HCT116 (cell line): ENCODE results near the gene CCN5. TPM values are rescaled to one million over a fixed set of nuclear protein-coding genes. Genes with fewer than 3 reads are reported as not detected.

Source experiments
- ATAC-seq: fragments of 200-7000 bp; cut with Tn5 transposase; 2 replicates; pipeline ENCODE4 v1.9.1; 2020; ENCODE audit warnings: mild to moderate bottlenecking, moderate library complexity
- BruUV-seq: library from RNA; stranded (reverse); fragments of 400-500 nt; replicated peaks from 2 replicates; lab custom pipeline; 2021; lab: Mats Ljungman, UMichigan
- CTCF ChIA-PET: fragments of 300-600 bp; sonication (Branson Sonifier 250); formaldehyde crosslinking; loops from one replicate; lab custom pipeline; 2021; ENCODE audit warnings: antibody characterized with exemption; lab: Charles Lee
- POLR2A ChIA-PET: fragments of 300-600, 350-600 bp; sonication (Branson Sonifier 250); formaldehyde crosslinking; loops from one replicate; lab custom pipeline; 2021; ENCODE audit warnings: antibody characterized with exemption; lab: Charles Lee
- RAD21 ChIA-PET, 2 experiments: fragments of 300-600 bp; sonication (Branson Sonifier 250); formaldehyde crosslinking; loops; one replicate each; lab custom pipeline; 2023; ENCODE audit warnings: low total read pairs in 2 of 2; ENCODE audit not compliant: uncharacterized antibody in 2 of 2, unreplicated experiment in 2 of 2, low non-redundant PET in 1 of 2; lab: Charles Lee
- DNase-seq: peaks from one replicate; pipeline ENCODE4 v3.0.0-alpha.2; 2010; ENCODE audit warnings: low read depth, low spot score
- H2AFZ ChIP-seq: fragments of 200-600 bp; shearing (Covaris generic), sonication (generic); 2 replicates; pipeline ENCODE4 v1.6.1; 2017; ENCODE audit warnings: low read depth, mixed run types, mixed read lengths, antibody characterized with exemption, low read length; ENCODE audit not compliant: poor library complexity, severe bottlenecking
- H3K27ac ChIP-seq: 2 replicates; pipeline ENCODE4 v1.5.1; 2012; ENCODE audit warnings: low read depth, low read length
- H3K27me3 ChIP-seq: fragments of 200-600 bp; sonication (generic); 2 replicates; pipeline ENCODE4 v1.6.1; 2016; ENCODE audit warnings: mixed run types, low read length, mixed read lengths; ENCODE audit not compliant: insufficient read depth
- H3K36me3 ChIP-seq, 2 experiments: fragments of 200-500 bp in 1 of 2; fragments of 200-600 bp in 1 of 2; sonication (Bioruptor generic) in 1 of 2; sonication (generic) in 1 of 2; 2 replicates each; pipeline versions ENCODE4 v1.5.1 to v1.6.1; 2014 to 2016; ENCODE audit warnings: low read length in 2 of 2, inconsistent platforms in 1 of 2, mixed read lengths in 1 of 2, mixed run types in 1 of 2; ENCODE audit not compliant: insufficient read depth in 2 of 2, control insufficient read depth in 1 of 2
- H3K4me1 ChIP-seq, 2 experiments: fragments of 200-600 bp in 1 of 2; sonication (generic) in 1 of 2; 2 replicates each; pipeline versions ENCODE4 v1.5.1 to v1.6.1; 2012 to 2017; ENCODE audit warnings: low read length in 2 of 2, inconsistent platforms in 1 of 2, mild to moderate bottlenecking in 1 of 2, mixed read lengths in 1 of 2, mixed run types in 1 of 2, moderate library complexity in 1 of 2; ENCODE audit not compliant: insufficient read depth in 2 of 2, control insufficient read depth in 1 of 2
- H3K4me2 ChIP-seq: fragments of 200-600 bp; sonication (generic); 2 replicates; pipeline ENCODE4 v1.6.1; 2017; ENCODE audit warnings: mixed run types, low read length, mixed read lengths
- H3K4me3 ChIP-seq, 2 experiments: fragments of 200-600 bp in 1 of 2; sonication (generic) in 1 of 2; replicated peaks in 1 of 2; 2 replicates each; pipeline ENCODE4 v1.5.1; 2011 to 2016; ENCODE audit warnings: low read length in 2 of 2, control low read depth in 1 of 2, low read depth in 1 of 2, mild to moderate bottlenecking in 1 of 2, mixed read lengths in 1 of 2, mixed run types in 1 of 2
- H3K79me2 ChIP-seq: fragments of 200-600 bp; sonication (generic); 2 replicates; pipeline ENCODE4 v1.6.1; 2017; ENCODE audit warnings: mild to moderate bottlenecking, mixed run types, low read length, moderate library complexity, mixed read lengths; ENCODE audit not compliant: insufficient read depth
- H3K9ac ChIP-seq: fragments of 200-600 bp; sonication (generic); 2 replicates; pipeline ENCODE4 v1.6.1; 2016; ENCODE audit warnings: low read length, mixed read lengths
- H3K9me2 ChIP-seq: fragments of 200-600 bp; sonication (generic), shearing (Covaris generic); 2 replicates; pipeline ENCODE4 v1.6.1; 2017; ENCODE audit warnings: mixed run types, mild to moderate bottlenecking, moderate library complexity; ENCODE audit not compliant: insufficient read depth
- H3K9me3 ChIP-seq, 2 experiments: fragments of 200-500 bp in 1 of 2; fragments of 200-600 bp in 1 of 2; sonication (Bioruptor generic) in 1 of 2; sonication (generic) in 1 of 2; 2 replicates each; pipeline ENCODE4 v1.6.1; 2014 to 2017; ENCODE audit warnings: low read length in 2 of 2, mixed read lengths in 2 of 2, inconsistent platforms in 1 of 2, low read depth in 1 of 2, mild to moderate bottlenecking in 1 of 2, mixed run types in 1 of 2, moderate library complexity in 1 of 2; ENCODE audit not compliant: control insufficient read depth in 1 of 2, insufficient read depth in 1 of 2
- H4K20me1 ChIP-seq: fragments of 200-600 bp; sonication (generic), shearing (Covaris generic); 2 replicates; pipeline ENCODE4 v1.6.1; 2017; ENCODE audit warnings: mixed run types, mild to moderate bottlenecking, moderate library complexity; ENCODE audit not compliant: insufficient read depth
- CEBPB ChIP-seq: IDR thresholded peaks from 2 replicates; pipeline ENCODE4 v1.6.1; 2012; ENCODE audit warnings: low read depth
- EGR1 ChIP-seq: IDR thresholded peaks from 2 replicates; pipeline ENCODE4 v1.6.1; 2012; ENCODE audit warnings: low read depth
- FOSL1 ChIP-seq: IDR thresholded peaks from 2 replicates; pipeline ENCODE4 v1.6.1; 2012; ENCODE audit warnings: low read depth
- JUND ChIP-seq: IDR thresholded peaks from 2 replicates; pipeline ENCODE4 v1.6.1; 2012
- POLR2AphosphoS5 ChIP-seq: IDR thresholded peaks from 2 replicates; pipeline ENCODE4 v1.6.1; 2011; ENCODE audit warnings: mild to moderate bottlenecking, low read depth, low read length, moderate library complexity
- RAD21 ChIP-seq: IDR thresholded peaks from 2 replicates; pipeline ENCODE4 v1.6.1; 2012; ENCODE audit warnings: low read depth, mild to moderate bottlenecking
- SIN3A ChIP-seq: IDR thresholded peaks from 2 replicates; pipeline ENCODE4 v1.6.1; 2012; ENCODE audit warnings: low read depth
- SP1 ChIP-seq: IDR thresholded peaks from 2 replicates; pipeline ENCODE4 v1.6.1; 2012; ENCODE audit warnings: low read depth
- ZFX ChIP-seq: fragments of 450-650 bp; IDR thresholded peaks from 2 replicates; pipeline ENCODE4 v1.6.1; 2017
- intact Hi-C: fragments of 100-400 bp; cut with micrococcal nuclease; formaldehyde crosslinking; loops from 2 replicates; pipeline ENCODE4 v1.10.0; 2022
- total RNA-seq: library from RNA; stranded (reverse); gene quantifications from one replicate; pipeline ENCODE4 v1.2.1, GENCODE V29; 2021; ENCODE audit not compliant: unreplicated experiment
- TF ChIP-seq, protein P1 (sequence below), 3 experiments: fragments of 200-600 bp in 1 of 3; sonication (generic) in 1 of 3; IDR thresholded peaks in 2 of 3; conservative IDR thresholded peaks in 1 of 3; 2 replicates each; pipeline ENCODE4 v1.5.1; 2012 to 2017; ENCODE audit warnings: low read depth in 2 of 3, low read length in 2 of 3, antibody characterized with exemption in 1 of 3, borderline replicate concordance in 1 of 3, control low read depth in 1 of 3, mild to moderate bottlenecking in 1 of 3, mixed read lengths in 1 of 3, mixed run types in 1 of 3, moderate library complexity in 1 of 3; ENCODE audit not compliant: insufficient read depth in 1 of 3
- TF ChIP-seq, protein P2 (sequence below): IDR thresholded peaks from 2 replicates; pipeline ENCODE4 v1.6.1; 2012; ENCODE audit warnings: low read depth

Gene CCN5
- total RNA-seq, 1 experiment from 2014 or later = 0.20 TPM

DNA sequence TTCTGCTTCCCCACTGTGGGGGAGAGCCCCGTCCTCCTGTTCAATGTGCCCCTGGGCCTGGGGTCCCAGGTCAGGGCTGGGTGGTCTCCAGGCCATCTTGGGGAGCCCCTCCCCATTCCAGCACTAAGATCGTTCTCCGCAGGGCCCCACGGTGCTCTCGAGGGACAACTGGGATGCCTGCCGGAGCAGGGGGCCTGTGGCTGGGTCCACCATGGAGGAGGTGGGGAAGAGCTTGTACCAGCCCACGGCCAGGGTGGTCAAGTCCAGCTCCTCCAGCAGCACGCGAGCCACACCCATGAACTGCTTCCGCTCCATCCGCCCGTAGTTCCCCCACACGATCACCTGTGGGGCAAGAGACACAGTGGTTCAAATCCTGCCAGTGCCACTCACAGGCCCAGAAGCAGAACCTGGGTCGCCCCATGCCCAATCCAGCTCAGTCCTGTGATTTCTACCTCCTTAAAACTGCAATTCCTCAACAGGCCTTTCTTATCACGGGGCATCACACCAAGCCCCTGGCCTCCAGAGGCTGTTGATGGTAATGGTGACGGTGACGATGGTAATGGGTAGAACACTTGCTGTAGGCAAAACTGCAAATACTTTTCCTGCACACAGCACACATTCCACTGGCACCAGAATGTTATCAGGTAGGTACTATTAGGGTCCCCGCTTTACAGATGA lies 41.0 kb downstream of the CCN5 start:
- ATAC-seq = peak; percentile 38; the same call in 1 of the 2 replicates
- Histone ChIP-seq H3K4me3 (no peak overlapping the region), H3K79me2 (no peaks in the 10 kb centered on the region), H2AFZ (no peak overlapping the region), H3K9me3 (no peaks in the 10 kb centered on the region), H3K9ac (no peak overlapping the region), H4K20me1 (no peaks in the 10 kb centered on the region), H3K36me3 (no peaks in the 10 kb centered on the region), H3K27ac (no peak overlapping the region), H3K9me2 (no peaks in the 10 kb centered on the region), H3K27me3 (peaks cover 16% of the 10 kb centered on the region; the same call in 1 of the 2 replicates), H3K4me2 (no peak overlapping the region), H3K4me1 (no peaks in the 10 kb centered on the region)
- no TSS peak for BruUV-seq
- no peak for DNase-seq
- TF ChIP-seq POLR2AphosphoS5 = no peak
- no peak for TF ChIP-seq SIN3A
- TF ChIP-seq RAD21 = no peak
- TF ChIP-seq, protein P1, sequence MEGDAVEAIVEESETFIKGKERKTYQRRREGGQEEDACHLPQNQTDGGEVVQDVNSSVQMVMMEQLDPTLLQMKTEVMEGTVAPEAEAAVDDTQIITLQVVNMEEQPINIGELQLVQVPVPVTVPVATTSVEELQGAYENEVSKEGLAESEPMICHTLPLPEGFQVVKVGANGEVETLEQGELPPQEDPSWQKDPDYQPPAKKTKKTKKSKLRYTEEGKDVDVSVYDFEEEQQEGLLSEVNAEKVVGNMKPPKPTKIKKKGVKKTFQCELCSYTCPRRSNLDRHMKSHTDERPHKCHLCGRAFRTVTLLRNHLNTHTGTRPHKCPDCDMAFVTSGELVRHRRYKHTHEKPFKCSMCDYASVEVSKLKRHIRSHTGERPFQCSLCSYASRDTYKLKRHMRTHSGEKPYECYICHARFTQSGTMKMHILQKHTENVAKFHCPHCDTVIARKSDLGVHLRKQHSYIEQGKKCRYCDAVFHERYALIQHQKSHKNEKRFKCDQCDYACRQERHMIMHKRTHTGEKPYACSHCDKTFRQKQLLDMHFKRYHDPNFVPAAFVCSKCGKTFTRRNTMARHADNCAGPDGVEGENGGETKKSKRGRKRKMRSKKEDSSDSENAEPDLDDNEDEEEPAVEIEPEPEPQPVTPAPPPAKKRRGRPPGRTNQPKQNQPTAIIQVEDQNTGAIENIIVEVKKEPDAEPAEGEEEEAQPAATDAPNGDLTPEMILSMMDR (IDR thresholded peaks at IDR 0.05 in 2 of 3, conservative IDR thresholded peaks at IDR 0.05 in 1 of 3; ENCODE audit: borderline replicate concordance in 1 of 3, insufficient read depth in 1 of 3, low read depth in 2 of 3, low read length in 2 of 3) = 0 out of 6 replicates have a peak, but pooled peaks of 1 of the 3 experiments have one; percentile 7
- POLR2A ChIA-PET = no interaction called here
- RAD21 ChIA-PET = no interaction called here
- intact Hi-C loops = no loop called here
- CTCF ChIA-PET = interaction anchor here (0.6 to 1.4 kb wide), 3 partner anchors 8 to 29 kb away, joined by 3 read pairs; no protein-coding TSS in a partner anchor

DNA sequence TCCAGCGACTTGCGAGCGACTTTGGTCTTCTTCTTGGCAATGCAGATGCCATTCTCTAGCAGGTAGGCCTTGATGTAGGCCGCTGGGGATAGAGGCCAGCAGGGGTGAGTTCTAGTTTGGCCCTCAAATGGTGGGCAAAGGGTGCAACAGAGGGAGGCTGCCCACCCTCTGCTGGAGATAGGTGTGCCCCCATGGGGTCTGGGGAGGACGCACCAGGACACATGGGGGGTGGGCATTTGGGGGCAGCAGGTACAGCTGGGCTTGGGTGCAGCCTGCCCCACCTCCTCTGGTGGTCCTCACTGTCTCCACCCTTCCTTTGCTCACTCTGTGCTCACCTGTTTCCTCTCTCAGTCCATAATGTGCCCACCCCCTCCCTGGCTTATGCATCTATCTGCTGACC lies 41.8 kb downstream of the CCN5 start:
- RAD21 ChIA-PET = no interaction called here
- intact Hi-C loops = no loop called here

More for the DNA sequence above, 41.8 kb downstream of the CCN5 start:
- ATAC-seq (no peak), DNase-seq (no peak)
- Histone ChIP-seq H3K27me3 (peaks cover 16% of the 10 kb centered on the region; the same call in 1 of the 2 replicates), H3K9ac (no peak overlapping the region), H4K20me1 (no peaks in the 10 kb centered on the region), H3K36me3 (no peaks in the 10 kb centered on the region), H3K79me2 (no peaks in the 10 kb centered on the region), H3K27ac (no peak overlapping the region), H3K4me3 (no peak overlapping the region), H3K4me1 (no peaks in the 10 kb centered on the region), H3K9me2 (no peaks in the 10 kb centered on the region), H3K9me3 (no peaks in the 10 kb centered on the region), H3K4me2 (no peak overlapping the region), H2AFZ (no peak overlapping the region)
- POLR2A ChIA-PET = no interaction called here
- CTCF ChIA-PET = interaction anchor here (1.4 kb wide), 1 partner anchor 9 kb away, joined by 3 read pairs; no protein-coding TSS in a partner anchor
- TF ChIP-seq EGR1 (no peak), FOSL1 (no peak), CEBPB (no peak), JUND (no peak), ZFX (no peak), SP1 (no peak)
- TF ChIP-seq, protein P1 (IDR thresholded peaks at IDR 0.05 in 2 of 3, conservative IDR thresholded peaks at IDR 0.05 in 1 of 3; ENCODE audit: borderline replicate concordance in 1 of 3, insufficient read depth in 1 of 3, low read depth in 2 of 3, low read length in 2 of 3) = no peak
- TF ChIP-seq, protein P2, sequence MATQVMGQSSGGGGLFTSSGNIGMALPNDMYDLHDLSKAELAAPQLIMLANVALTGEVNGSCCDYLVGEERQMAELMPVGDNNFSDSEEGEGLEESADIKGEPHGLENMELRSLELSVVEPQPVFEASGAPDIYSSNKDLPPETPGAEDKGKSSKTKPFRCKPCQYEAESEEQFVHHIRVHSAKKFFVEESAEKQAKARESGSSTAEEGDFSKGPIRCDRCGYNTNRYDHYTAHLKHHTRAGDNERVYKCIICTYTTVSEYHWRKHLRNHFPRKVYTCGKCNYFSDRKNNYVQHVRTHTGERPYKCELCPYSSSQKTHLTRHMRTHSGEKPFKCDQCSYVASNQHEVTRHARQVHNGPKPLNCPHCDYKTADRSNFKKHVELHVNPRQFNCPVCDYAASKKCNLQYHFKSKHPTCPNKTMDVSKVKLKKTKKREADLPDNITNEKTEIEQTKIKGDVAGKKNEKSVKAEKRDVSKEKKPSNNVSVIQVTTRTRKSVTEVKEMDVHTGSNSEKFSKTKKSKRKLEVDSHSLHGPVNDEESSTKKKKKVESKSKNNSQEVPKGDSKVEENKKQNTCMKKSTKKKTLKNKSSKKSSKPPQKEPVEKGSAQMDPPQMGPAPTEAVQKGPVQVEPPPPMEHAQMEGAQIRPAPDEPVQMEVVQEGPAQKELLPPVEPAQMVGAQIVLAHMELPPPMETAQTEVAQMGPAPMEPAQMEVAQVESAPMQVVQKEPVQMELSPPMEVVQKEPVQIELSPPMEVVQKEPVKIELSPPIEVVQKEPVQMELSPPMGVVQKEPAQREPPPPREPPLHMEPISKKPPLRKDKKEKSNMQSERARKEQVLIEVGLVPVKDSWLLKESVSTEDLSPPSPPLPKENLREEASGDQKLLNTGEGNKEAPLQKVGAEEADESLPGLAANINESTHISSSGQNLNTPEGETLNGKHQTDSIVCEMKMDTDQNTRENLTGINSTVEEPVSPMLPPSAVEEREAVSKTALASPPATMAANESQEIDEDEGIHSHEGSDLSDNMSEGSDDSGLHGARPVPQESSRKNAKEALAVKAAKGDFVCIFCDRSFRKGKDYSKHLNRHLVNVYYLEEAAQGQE = no peak
- BruUV-seq = no TSS peak
